SK-N-SH treated with all-trans-retinoic acid at 6 μM for 48 hours (cell line): ENCODE measurements around the gene DSCAM.

Source experiments
- ATAC-seq: fragments of 200-7000 bp; cut with Tn5 transposase; 3 replicates; pipeline ENCODE4 v1.9.1; 2020; ENCODE audit warnings: mild to moderate bottlenecking, moderate library complexity
- ARNTL ChIP-seq: fragments of 450-650 bp; formaldehyde crosslinking; IDR thresholded peaks from 2 replicates; pipeline ENCODE4 v1.5.0; 2020; ENCODE audit warnings: low read depth, mild to moderate bottlenecking, moderate library complexity, borderline replicate concordance
- BACH2 ChIP-seq: fragments of 250-450 bp; sonication (Bioruptor Pico); IDR thresholded peaks from 2 replicates; pipeline ENCODE4 v1.9.0; 2021; ENCODE audit warnings: mild to moderate bottlenecking, borderline replicate concordance
- CREB5 ChIP-seq: fragments of 250-450 bp; sonication (Bioruptor Pico); IDR thresholded peaks from 2 replicates; pipeline ENCODE4 v1.5.1; 2020; ENCODE audit warnings: low read depth, mild to moderate bottlenecking, moderate library complexity
- CSDC2 ChIP-seq: fragments of 250-450 bp; sonication (Bioruptor Pico); IDR thresholded peaks from 2 replicates; pipeline ENCODE4 v1.5.0; 2020; ENCODE audit warnings: mild to moderate bottlenecking, moderate library complexity
- CSRNP3 ChIP-seq: fragments of 250-450 bp; sonication (Bioruptor Pico); IDR thresholded peaks from 2 replicates; pipeline ENCODE4 v1.5.1; 2021; ENCODE audit warnings: mild to moderate bottlenecking, moderate library complexity
- ESRRG ChIP-seq: fragments of 250-450 bp; sonication (Bioruptor Pico); IDR thresholded peaks from 2 replicates; pipeline ENCODE4 v1.6.1; 2021; ENCODE audit warnings: mild to moderate bottlenecking
- GLIS3 ChIP-seq: fragments of 250-450 bp; sonication (Bioruptor Pico); IDR thresholded peaks from 2 replicates; pipeline ENCODE4 v1.5.0; 2020; ENCODE audit warnings: mild to moderate bottlenecking, moderate library complexity
- OSR1 ChIP-seq: fragments of 250-450 bp; sonication (Bioruptor Pico); IDR thresholded peaks from 2 replicates; pipeline ENCODE4 v1.8.0; 2022; ENCODE audit warnings: moderate library complexity, mild to moderate bottlenecking, inconsistent platforms
- PATZ1 ChIP-seq: fragments of 250-450 bp; sonication (Bioruptor Pico); IDR thresholded peaks from 2 replicates; pipeline ENCODE4 v1.8.0; 2020; ENCODE audit warnings: mild to moderate bottlenecking, moderate library complexity, borderline replicate concordance
- POU6F1 ChIP-seq: fragments of 250-450 bp; sonication (Bioruptor Pico); IDR thresholded peaks from 2 replicates; pipeline ENCODE4 v1.8.0; 2021; ENCODE audit warnings: low read depth, mild to moderate bottlenecking, moderate library complexity, borderline replicate concordance
- PPARA ChIP-seq: fragments of 250-450 bp; sonication (Bioruptor Pico); IDR thresholded peaks from 2 replicates; pipeline ENCODE4 v1.5.0; 2020; ENCODE audit warnings: mild to moderate bottlenecking, borderline replicate concordance
- RARB ChIP-seq: fragments of 250-450 bp; sonication (Bioruptor Pico); IDR thresholded peaks from 2 replicates; pipeline ENCODE4 v1.8.0; 2021; ENCODE audit warnings: mild to moderate bottlenecking, moderate library complexity
- SNAI2 ChIP-seq: fragments of 250-450 bp; sonication (Bioruptor Pico); IDR thresholded peaks from 2 replicates; pipeline ENCODE4 v1.5.0; 2020; ENCODE audit warnings: mild to moderate bottlenecking, moderate library complexity
- TCF4 ChIP-seq: fragments of 250-450 bp; sonication (Bioruptor Pico); IDR thresholded peaks from 2 replicates; pipeline ENCODE4 v1.8.0; 2021; ENCODE audit warnings: mild to moderate bottlenecking, moderate library complexity, borderline replicate concordance
- TOX ChIP-seq: fragments of 250-450 bp; sonication (Bioruptor Pico); IDR thresholded peaks from 2 replicates; pipeline ENCODE4 v1.8.0; 2021; ENCODE audit warnings: mild to moderate bottlenecking, moderate library complexity, borderline replicate concordance
- TSHZ2 ChIP-seq: fragments of 250-450 bp; sonication (Bioruptor Pico); IDR thresholded peaks from 2 replicates; pipeline ENCODE4 v1.5.0; 2020; ENCODE audit warnings: mild to moderate bottlenecking, moderate library complexity
- ZC3H10 ChIP-seq: fragments of 250-450 bp; sonication (Bioruptor Pico); IDR thresholded peaks from 2 replicates; pipeline ENCODE4 v1.5.1; 2021; ENCODE audit warnings: mild to moderate bottlenecking, moderate library complexity
- ZFP30 ChIP-seq: fragments of 450-650 bp; formaldehyde crosslinking; IDR thresholded peaks from 2 replicates; pipeline ENCODE4 v1.5.0; 2022; ENCODE audit warnings: mild to moderate bottlenecking, moderate library complexity
- ZNF565 ChIP-seq: fragments of 450-650 bp; formaldehyde crosslinking; conservative IDR thresholded peaks from 2 replicates; pipeline ENCODE4 v1.5.0; 2020; ENCODE audit warnings: low read depth, mild to moderate bottlenecking, moderate library complexity
- ZNF70 ChIP-seq: fragments of 450-650 bp; formaldehyde crosslinking; IDR thresholded peaks from 2 replicates; pipeline ENCODE4 v1.5.0; 2020; ENCODE audit warnings: mild to moderate bottlenecking, moderate library complexity
- ZNF8 ChIP-seq: fragments of 450-650 bp; formaldehyde crosslinking; IDR thresholded peaks from 2 replicates; pipeline ENCODE4 v1.5.0; 2020; ENCODE audit warnings: mild to moderate bottlenecking, moderate library complexity

Gene DSCAM

GRCh38 chr21:40850071-40850470 is 3.1 kb upstream of the DSCAM start (continued):
- TF ChIP-seq CSRNP3 (CRISPR knock-in tag) (no peak), ARNTL (CRISPR knock-in tag) (no peak)

GRCh38 chr21:40847951-40848350 is 993 bp upstream of the DSCAM start:
- ATAC-seq = no peak

GRCh38 chr21:40846103-40846502 is 855 bp downstream of the DSCAM start:
- no peak for ATAC-seq
- TF ChIP-seq ZNF8 (no peak), SNAI2 (CRISPR knock-in tag) (no peak), TSHZ2 (CRISPR knock-in tag) (no peak), ESRRG (CRISPR knock-in tag) (no peak), PPARA (CRISPR knock-in tag) (no peak), POU6F1 (no peak)

More at GRCh38 chr21:40847951-40848350, 993 bp upstream of the DSCAM start:
- TF ChIP-seq RARB (CRISPR knock-in tag) = no peak

- TF ChIP-seq RARB (CRISPR knock-in tag) = no peak
- TF ChIP-seq ZNF565 (CRISPR knock-in tag) = no peak
- no peak for ATAC-seq
Observed at GRCh38 chr21:40845441-40845995, 1.4 kb downstream of the DSCAM start.

- ATAC-seq = no peak
Observed at GRCh38 chr21:40844935-40845334, 2.0 kb downstream of the DSCAM start.

GRCh38 chr21:40842197-40842552 is 4.8 kb downstream of the DSCAM start:
- no peak for ATAC-seq
- TF ChIP-seq CREB5 (CRISPR knock-in tag) (no peak), GLIS3 (CRISPR knock-in tag) (no peak), ZFP30 (CRISPR knock-in tag) (no peak), BACH2 (CRISPR knock-in tag) (no peak), SNAI2 (CRISPR knock-in tag) (no peak), CSDC2 (CRISPR knock-in tag) (no peak), ZNF565 (CRISPR knock-in tag) (no peak), POU6F1 (no peak), ZNF70 (CRISPR knock-in tag) (no peak), CSRNP3 (CRISPR knock-in tag) (no peak), PATZ1 (CRISPR knock-in tag) (no peak), TOX (CRISPR knock-in tag) (no peak), OSR1 (CRISPR knock-in tag) (no peak), TCF4 (CRISPR knock-in tag) (no peak), RARB (CRISPR knock-in tag) (no peak)

More at GRCh38 chr21:40844935-40845334, 2.0 kb downstream of the DSCAM start:
- TF ChIP-seq RARB (CRISPR knock-in tag) (no peak), ZC3H10 (CRISPR knock-in tag) (no peak), ZNF8 (no peak), ZFP30 (CRISPR knock-in tag) (no peak), PPARA (CRISPR knock-in tag) (no peak), CSDC2 (CRISPR knock-in tag) (no peak)
